GM19240 (cell line): Measurements from ENCODE around the gene IL11RA.
"Not testable (repeated sequence)": the region's sequence is repeated elsewhere in the genome, so short reads cannot be mapped to it uniquely, and the experiment has no call there.

Experiments
- DNase-seq: peaks from one replicate; pipeline ENCODE4 v3.0.0; 2011; ENCODE audit warnings: low spot score; ENCODE audit not compliant: insufficient read length

Gene IL11RA

DNA sequence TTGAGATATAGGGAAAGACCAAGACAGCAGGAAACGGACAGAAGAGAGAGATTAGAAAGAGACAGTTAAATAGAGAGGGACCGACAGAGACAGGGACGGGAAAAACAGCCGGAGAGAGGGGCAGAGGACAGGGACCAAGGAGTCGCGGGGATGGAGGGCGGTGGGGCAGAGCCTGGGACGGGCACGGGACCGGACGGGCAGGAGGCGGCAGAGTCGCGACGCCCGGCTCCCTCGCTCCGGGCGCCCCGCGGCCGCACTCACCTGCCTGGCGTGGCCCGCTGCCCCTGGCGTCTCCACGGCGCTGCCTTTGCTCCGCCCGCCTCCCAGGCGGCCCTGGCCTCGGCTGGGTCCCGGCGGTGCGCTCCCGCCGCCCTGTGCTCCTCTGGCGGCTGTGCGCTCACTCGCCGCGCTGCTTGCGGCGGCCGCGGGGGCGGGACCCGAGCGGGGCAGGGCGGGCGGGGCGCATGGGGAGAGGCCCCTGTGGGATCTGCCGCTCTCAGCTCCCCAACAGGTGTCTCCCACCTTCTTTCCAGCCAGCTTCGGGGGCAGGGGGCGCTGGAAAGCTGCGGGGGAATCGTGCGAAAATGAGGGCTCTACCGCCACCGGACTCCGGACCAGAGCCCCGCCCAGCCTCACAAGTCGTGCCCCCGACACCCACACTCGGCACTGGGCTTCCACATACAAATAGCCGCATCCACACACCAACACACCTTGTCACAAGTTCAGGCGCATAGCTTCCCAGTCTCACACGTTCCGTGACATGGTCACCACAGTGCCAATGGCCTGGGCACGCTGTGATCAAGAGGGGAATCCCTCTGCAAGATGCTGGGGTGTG lies 23.1 kb upstream of the IL11RA start, which contains the start of gene ARID3C:
TSS of gene ARID3C (minus strand) at position 411 of the 835 bp plus-strand sequence. CDS start 1,052 bp downstream, outside the sequence.
- no peak for DNase-seq

DNA sequence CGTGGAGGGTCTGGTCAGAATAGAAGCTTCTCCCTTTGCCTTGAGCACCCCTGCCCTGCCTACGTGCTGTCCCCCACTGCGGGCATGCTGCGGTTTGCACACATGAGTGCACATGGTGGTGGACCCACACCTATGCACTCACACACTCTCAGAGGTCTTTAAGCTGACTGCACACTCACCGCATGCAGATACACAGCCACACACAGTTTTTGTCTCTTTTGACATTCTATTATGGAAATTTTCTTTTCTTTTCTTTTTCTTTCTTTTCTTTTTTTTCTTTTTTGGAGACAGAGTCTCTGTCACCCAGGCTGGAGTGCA lies 22.5 kb upstream of the IL11RA start:
- DNase-seq: no peak

DNA sequence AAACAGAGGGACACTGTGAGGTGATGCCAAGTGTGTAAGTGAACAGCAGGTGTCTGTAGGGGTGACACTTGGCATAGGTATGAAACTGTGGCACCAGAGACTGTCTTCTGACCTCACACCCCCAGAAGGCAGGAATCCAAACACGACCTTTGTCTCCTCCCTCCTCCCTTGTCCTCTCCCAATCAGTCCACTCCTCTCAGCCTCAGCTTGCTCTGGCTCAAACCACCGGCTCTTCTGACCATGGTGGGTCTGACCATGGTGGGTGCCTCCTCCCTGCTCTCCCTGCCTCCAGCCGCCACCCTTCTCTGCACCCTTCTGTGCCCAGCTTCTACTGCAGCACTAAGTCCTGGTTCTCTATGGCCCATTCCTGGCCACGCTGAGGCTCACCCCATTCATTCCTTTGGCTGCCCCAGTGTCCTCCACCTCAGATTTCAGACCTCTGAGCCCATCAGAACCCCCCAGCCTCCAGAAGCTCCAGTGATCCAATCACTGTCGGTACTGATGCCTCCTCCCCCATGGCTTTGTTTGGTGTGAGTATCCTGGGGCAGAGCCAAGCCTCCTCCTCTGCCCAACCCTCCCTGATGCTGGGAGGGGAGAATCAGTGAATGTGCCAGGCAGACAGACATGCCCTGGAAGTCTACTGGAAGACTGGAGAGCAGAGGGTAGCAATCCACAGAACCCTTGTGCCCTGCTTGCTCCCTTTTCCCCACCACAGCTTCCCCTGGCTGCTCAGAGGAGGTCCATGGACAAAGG lies 21.4 kb upstream of the IL11RA start:
- no peak for DNase-seq

DNA sequence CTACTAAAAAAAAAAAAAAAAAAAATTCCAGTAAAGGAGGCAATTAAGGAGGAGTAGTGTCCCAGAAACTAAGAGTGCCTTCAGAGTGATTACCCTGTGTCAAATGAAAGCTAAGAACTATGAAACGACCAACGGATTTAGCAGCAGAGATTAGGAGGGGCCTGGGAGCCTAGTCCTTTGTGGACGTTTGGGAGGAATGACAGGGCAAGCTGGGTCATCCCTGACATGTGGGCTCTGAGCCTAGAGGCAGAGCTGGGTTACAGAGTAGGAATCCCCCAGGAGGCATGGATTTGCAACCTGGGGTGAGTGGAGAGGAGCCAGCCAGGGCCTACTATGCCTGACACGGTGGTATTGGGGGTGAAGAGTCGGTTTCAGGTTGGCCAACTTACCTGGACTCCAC lies 18.8 kb upstream of the IL11RA start:
- DNase-seq: no peak

DNA sequence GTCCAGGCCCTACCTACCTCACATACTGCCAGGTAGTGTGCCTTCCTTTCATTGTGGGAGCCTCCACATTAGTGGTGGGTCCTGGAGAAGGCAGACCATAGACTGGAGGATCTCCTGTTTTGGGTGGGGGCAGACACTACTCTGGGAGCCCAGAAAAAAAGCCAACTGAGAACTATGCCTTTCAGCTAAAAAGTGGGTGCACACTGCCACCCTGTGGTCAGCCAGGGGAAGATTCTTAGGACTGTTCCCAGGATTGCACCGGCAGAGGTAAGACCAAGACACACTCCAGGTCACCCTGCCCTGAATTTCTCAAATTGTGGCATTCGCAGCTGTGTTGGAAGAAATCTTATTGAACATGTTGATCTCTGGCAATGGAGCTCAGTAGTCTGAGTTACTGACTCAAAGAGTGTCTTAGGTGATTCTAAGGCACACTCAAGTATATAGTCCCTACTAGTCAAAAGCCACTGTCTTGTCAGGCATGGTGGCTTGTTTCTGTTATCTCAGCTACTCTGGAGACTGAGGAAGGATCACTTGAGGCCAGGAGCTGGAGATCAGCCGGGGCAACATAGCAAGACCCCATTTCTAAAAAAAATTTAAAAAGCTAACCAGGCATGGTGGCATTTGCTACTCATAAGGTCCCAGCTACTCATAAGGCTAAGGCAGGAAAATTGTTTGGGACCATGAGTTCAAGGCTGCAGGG lies 18.0 kb upstream of the IL11RA start:
- DNase-seq: peak; percentile 89

DNA sequence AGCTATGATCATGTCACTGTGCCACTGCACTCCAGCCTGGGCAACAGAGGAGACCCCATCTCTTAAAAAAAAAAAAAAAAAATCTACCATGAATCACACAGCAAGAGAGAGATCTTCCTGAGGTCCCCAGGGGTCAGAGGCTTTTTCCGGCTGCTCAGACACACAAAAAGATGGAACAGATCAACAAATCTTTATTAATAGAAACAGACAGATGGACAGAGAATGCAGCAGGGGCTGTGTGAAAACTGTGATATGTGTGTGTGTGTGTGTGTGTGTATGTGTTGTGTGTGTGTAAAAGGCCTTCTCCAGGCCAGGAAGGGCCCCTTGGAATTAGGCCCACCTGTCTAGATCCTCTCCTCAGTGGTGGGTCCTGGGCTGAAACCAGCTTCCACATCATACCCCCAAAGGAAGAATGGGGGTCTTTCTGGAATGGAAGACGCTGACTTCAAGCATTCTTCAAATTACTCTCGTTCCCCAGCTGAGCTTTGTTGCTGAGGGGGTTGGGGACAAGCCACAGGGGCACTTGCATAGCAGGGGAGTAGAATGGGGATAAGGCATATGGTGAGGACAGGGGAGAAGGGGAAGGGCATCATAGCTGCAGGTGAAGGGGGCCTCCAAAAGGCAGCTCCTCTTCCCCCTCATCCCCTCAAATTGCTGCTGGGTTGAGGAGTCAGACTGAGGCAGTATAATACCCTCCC lies 17.3 kb upstream of the IL11RA start:
- no peak for DNase-seq

DNA sequence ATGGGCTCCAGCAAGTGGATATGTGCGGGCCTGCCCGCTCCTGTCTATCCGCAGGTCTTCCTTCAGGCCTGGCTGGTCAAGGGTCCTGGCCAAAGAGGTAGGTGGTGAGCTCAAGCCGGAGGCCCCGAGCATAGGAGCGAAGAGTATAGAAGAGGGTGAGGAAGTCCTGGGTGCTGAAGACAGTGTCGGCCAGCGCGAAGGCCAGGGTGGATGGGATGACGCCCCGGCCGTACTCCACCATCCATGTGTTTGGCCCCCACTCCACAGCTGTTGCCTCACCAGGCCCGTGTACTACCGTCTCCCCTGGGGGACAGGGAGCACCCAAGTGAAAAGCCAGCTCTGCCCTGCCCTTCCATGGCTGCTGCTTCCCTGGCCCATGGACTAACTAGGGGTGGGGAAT lies 16.4 kb upstream of the IL11RA start:
- no peak for DNase-seq

DNA sequence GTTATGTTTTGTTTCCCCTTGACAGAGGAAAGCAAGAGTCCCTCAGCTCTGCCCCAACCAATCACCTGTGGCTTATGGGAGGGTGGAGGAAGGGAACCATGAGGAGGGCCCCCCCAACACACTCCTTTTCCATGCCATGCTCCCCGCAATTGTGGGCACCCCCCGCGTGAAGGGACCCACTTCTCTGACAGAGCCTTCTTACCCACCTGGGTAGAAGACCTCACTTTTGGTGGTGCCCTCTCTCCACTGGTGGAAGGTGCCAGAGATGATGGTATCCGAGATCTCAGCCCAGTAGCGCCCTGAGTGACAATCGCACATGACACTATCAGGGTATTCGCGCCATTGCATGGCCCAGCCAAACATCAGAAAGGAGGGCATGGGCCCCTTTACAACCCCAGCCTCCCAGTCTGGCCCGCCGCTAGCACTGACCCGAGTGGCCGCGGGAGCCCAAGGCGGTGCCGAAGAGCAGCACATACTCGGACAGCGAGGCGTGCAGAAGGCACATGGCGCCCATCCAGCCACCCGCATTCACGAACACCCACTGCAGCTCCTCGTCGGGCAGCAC lies 15.1 kb upstream of the IL11RA start:
- no peak for DNase-seq

DNA sequence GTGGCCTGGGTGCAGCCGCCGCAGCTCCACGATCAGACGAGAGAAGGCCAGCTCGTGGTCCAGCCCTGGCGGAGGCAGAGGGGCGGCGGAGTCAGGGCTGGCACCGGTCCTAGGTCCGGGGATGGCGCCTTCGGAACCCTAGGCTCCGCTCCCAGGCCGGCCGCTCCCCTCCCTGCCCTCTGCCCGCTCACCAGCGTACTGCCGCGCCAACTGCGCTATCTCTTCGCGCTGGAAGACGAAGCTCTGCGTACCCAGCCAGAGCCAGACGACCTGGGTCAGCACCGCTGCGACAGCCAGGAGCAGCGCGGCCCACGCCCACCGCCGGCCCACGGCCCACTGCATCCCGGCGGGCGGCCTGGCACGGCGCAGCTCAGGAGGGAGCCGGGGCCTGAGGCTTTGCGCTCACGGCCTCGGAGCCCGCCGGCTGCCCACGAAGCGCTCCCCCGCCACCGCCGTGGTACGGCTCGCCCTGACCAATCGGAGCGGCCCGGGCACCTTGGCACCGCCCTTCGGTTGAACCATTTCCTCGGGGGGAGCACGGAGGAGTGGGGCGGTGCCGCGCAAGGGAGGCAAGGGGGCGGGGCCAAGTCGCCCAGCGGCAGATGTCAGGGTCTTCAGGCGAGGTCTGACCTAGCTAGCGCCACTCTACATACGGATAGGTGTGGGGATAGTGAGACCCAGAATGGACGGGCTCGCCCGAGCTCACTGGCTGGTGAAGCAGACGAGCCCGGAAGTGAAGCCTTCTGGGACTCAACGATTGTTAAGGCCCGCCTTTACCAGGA lies 14.4 kb upstream of the IL11RA start, which contains the start of gene SIGMAR1:
TSS of gene SIGMAR1 (minus strand) at position 432 of the 782 bp plus-strand sequence. CDS start at position 342, 90 bp downstream.
- peak; percentile 63 for DNase-seq

DNA sequence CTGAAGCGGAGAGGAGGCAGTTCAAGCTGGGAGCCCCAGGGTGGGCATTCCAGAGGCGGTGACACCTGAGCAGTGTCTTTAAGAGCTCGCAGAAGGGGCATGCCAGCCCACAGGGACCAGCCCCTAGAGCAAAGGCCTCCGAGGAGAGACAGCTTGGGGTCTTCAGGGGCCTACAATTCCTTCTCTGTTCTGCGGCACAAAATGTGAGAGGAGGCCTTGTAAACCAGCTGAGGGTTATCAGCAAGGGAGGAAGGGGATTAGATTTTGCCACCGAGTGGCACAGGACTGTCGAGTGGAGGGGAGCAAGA lies 13.9 kb upstream of the IL11RA start:
- no peak for DNase-seq

DNA sequence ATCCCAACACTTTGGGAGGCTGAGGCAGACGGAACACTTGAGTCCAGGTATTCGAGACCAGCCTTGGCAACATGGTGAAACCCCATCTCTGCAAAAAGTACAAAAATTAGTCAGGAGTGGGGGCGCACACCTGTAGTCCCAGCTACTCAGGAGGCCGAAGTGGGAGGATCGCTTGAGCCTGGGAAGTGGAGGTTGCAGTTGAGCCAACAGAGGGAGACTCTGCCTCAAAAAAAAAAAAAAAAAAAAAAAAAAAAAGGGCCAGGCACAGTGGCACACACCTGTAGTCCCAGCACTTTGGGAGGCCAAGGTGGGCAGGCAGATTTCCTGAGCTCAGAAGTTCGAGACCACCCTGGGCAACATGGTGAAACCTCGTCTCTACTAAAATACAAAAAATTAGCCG lies 12.7 kb upstream of the IL11RA start:
- DNase-seq: not testable (repeated sequence)

DNA sequence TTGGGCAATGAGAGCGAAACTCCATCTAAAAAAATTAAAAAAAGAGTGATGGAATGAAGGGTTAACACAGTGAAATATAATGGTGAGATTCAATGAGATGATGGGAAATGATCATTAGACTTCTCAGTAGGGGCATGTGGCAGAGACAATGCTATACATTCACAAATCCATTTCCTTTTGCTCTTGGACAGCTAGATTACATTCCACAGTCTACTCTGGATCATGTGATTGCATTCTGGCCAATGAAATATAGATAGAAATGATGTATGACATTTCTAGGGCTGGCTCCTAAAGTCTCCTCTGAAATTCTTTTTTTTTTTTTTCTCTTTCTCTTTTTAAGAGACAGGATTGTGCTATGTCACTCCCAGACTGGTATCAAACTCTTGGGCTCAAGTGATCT lies 9.3 kb upstream of the IL11RA start:
- DNase-seq: no peak

DNA sequence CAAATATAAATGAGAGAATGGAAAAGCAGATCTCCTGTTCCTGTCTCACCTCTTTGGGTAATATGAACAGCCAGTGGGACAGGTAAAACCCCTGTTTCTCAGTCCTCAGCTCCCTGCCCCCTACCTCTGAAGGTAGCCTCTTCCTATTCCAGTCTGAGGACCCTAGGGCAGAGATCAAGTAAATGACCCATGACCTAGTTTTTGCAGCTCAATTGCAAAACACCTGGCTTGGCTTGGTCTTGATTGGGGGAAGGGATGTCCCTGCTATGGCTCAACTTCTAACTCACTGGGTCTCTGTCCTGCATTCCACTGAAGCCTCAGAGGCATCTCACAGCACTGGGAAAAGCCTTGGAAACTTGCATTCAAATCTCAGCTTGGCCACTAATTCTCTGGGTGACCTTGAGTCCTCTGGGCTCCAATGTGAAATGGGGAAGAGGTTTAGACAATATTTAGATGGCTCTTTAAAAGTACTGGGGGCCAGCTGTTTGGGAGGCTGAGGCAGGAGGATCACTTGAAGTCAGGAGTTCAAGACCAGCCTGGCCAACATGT lies 7.1 kb upstream of the IL11RA start:
- no peak for DNase-seq

DNA sequence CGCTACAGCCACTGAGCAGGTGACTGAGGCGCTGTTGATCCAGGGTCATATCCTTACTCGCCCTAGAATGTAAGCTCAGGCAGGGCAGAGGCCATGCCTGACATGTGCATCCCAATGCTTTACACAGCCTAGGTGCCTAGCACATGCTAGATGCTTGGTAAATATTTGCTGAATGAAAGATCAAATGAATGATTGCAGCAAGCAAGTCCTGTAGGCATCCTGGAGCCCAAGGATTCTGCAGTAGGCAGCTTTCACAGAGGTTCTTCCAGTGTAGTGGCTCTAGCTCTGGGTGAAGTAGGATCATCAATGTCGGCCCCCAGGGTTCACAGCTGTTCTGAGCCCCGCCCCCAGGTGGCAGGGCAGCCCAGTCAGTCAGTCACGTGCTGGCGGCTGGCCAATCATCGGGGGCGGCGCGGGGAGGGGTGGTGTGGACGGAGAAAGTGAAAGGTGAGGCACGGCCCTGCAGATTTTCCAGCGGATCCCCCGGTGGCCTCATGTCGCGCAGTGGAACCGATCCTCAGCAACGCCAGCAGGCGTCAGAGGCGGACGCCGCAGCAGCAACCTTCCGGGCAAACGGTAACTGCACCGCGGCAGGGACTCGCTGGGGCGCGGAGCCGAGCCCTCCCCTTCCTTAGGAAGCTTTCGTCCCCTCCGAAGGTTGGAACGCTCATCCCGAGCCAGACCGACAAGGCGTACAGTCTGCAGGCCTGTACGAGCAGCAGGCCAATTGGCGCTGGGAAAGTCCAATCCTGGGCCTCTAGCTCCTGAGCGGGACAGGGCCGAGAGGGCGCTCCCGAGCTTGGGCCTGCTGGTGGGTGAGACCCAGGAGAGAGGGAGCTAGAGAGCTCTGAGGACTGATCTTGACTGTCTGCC lies 5.5 kb upstream of the IL11RA start, which contains the start of gene GALT:
TSS of gene GALT (plus strand) at position 465 of the 873 bp plus-strand sequence. CDS start at position 495, 30 bp downstream.
- peak; percentile 97 for DNase-seq

DNA sequence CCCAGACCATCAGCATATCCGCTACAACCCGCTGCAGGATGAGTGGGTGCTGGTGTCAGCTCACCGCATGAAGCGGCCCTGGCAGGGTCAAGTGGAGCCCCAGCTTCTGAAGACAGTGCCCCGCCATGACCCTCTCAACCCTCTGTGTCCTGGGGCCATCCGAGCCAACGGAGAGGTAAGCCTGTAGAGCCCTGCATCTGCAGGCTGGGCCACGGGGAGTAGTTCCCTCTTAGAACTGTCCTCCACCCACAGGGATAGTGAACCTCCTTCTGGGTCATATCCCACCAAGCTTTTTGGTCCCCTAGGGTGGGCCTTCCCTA lies 4.9 kb upstream of the IL11RA start:
- no peak for DNase-seq

DNA sequence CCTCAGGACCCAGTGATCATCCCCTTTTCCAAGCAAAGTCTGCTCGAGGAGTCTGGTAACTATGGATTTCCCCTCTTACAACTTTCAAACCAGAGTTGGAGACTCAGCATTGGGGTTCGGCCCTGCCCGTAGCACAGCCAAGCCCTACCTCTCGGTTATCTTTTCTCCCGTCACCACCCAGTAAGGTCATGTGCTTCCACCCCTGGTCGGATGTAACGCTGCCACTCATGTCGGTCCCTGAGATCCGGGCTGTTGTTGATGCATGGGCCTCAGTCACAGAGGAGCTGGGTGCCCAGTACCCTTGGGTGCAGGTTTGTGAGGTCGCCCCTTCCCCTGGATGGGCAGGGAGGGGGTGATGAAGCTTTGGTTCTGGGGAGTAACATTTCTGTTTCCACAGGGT lies 4.3 kb upstream of the IL11RA start:
- no peak for DNase-seq

DNA sequence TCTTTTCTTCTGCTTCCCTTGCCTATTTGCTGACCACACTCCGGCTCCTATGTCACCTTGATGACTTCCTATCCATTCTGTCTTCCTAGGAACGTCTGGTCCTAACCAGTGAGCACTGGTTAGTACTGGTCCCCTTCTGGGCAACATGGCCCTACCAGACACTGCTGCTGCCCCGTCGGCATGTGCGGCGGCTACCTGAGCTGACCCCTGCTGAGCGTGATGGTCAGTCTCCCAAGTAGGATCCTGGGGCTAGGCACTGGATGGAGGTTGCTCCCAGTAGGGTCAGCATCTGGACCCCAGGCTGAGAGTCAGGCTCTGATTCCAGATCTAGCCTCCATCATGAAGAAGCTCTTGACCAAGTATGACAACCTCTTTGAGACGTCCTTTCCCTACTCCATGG lies 3.3 kb upstream of the IL11RA start:
- no peak for DNase-seq

DNA sequence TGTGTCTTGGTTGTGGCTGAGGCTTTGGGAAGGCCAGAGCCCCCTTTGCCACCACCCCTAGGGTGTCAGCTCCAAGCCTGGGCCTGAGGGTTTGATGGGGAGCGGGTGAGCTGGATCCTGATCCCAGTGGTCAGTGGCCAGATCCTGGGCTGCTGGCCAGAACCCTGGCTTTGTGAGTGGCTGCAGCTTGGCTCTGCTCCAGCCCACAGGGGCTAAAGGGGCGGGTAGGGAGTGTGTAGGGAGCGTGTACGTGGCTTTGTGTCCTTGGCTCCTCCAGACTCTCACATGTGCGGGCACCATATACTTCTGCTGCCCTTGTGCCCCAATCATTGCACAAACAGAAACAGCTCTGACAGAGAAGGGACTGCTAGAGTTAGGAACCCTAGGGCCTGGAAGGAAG lies 1.2 kb upstream of the IL11RA start:
- no peak for DNase-seq

DNA sequence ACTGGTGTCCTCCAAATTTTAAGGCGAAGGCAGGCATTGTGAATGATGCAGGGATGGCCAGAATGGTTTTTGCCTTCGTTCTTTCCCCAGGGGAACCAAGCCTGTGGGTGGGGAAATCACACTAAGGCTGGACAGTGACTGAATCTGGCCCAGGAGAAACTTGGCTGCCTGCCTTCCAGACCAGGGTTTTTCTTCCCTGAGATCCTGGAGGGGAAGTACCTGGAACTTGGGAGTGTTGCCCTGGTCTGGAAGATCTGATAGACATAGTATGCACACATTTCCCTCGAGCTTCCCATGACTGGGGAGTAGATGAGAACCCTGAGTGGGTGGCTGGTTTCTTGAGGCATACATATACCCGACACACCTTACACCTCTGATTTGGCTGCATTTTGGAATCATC lies 664 bp upstream of the IL11RA start:
- no peak for DNase-seq
